ENCODE results near the gene STYXL2. TPM values are rescaled to one million over a fixed set of nuclear protein-coding genes. Genes with fewer than 3 reads are reported as not detected.

The STYXL2 gene
- total and polyA plus RNA-seq, 2 donors (not counting 3 experiments of a cell fraction or from before 2014, with no cell fraction given) = not detected

- DNase-seq (ENCODE audit: low read depth, low spot score) = no peak
- Histone ChIP-seq H3K9me1 (replicated peaks; ENCODE audit: control insufficient read depth, extremely low read depth, insufficient read depth, low read length) (no peaks in the 10 kb centered on the region), H3K9ac (replicated peaks; ENCODE audit: extremely low read depth, insufficient read depth, low read length) (no peak overlapping the region), H3K4me2 (ENCODE audit: insufficient read depth, low read length) (no peak overlapping the region), H3K4me3 (replicated peaks in 1 of 3; ENCODE audit: insufficient read depth in 1 of 3, low read depth in 1 of 3, low read length in 3 of 3) (no peak overlapping the region), H3K36me3 (ENCODE audit: control insufficient read depth in 2 of 2, extremely low read depth in 1 of 2, insufficient read depth in 2 of 2, low read length in 2 of 2) (no peaks in the 10 kb centered on the region), H3K27ac (ENCODE audit: insufficient read depth, low read depth, low read length) (no peak overlapping the region), H3K9me3 (replicated peaks; ENCODE audit: control insufficient read depth, insufficient read depth, low read length) (no peaks in the 10 kb centered on the region), H4K20me1 (replicated peaks; ENCODE audit: control insufficient read depth, extremely low read depth, insufficient read depth, low read length) (no peaks in the 10 kb centered on the region), H2AFZ (ENCODE audit: low read depth, low read length) (no peak overlapping the region), H3K27me3 (ENCODE audit: control insufficient read depth in 2 of 2, insufficient read depth in 2 of 2, low read length in 2 of 2) (no peaks in the 10 kb centered on the region), H3K4me1 (ENCODE audit: control insufficient read depth, extremely low read depth, insufficient read depth, low read length) (no peaks in the 10 kb centered on the region), H3K79me2 (ENCODE audit: control insufficient read depth, insufficient read depth, low read length) (no peaks in the 10 kb centered on the region)
- ChIA-PET CTCF (interaction anchor here (0.7 to 1.1 kb wide), 2 partner anchors 9 to 39 kb away, joined by 3 read pairs; no protein-coding TSS in a partner anchor), POLR2A (no interaction called here)
- intact Hi-C loops (cut with micrococcal nuclease) = no loop called here
- BruUV-seq (replicated peaks) = no TSS peak
- dilution Hi-C loops (cut with MboI; ENCODE audit: extremely low pct_ligation_motif_present, low sequenced_read_pairs) = no loop called here
- FAIRE-seq = no peak
- no peak for TF ChIP-seq GATA2 (IDR thresholded peaks at IDR 0.05; ENCODE audit: insufficient read depth, insufficient read length, low read depth, low read length)
- no peak for TF ChIP-seq MYC (IDR thresholded peaks at IDR 0.05; ENCODE audit: low read depth, low read length)
- no peak for TF ChIP-seq CTCF (IDR thresholded peaks at IDR 0.05; ENCODE audit: extremely low read depth in 1 of 2, insufficient read depth in 1 of 2, low read depth in 1 of 2, low read length in 2 of 2)
- TF ChIP-seq MAX (IDR thresholded peaks at IDR 0.05; ENCODE audit: insufficient read depth, insufficient read length) = no peak
- TF ChIP-seq EZH2 (IDR thresholded peaks at IDR 0.05; ENCODE audit: borderline replicate concordance, low read depth, low read length, severe bottlenecking) = no peak
- TF ChIP-seq FOS (IDR thresholded peaks at IDR 0.05; ENCODE audit: borderline replicate concordance, insufficient read depth, low read length) = no peak
- no peak for TF ChIP-seq POLR2AphosphoS5 (IDR thresholded peaks at IDR 0.05; ENCODE audit: insufficient read depth, low read depth, low read length)
- TF ChIP-seq JUN (IDR thresholded peaks at IDR 0.05; ENCODE audit: borderline replicate concordance, insufficient read depth, insufficient read length, low read depth) = no peak
- no peak for TF ChIP-seq POLR2A (IDR thresholded peaks at IDR 0.05; ENCODE audit: low read depth, low read length)
Observed at GRCh38 chr1:167137332-167137781, 43.5 kb downstream of the STYXL2 start.

All from endothelial cell of umbilical vein (primary cell).